Muscle of back (tissue), 11 donors: ENCODE data around the gene ESRRG. TPM values are rescaled to one million over a fixed set of nuclear protein-coding genes. Genes with fewer than 3 reads are reported as not detected.

ENCODE experiments used
- DNase-seq, 3 donors: peaks; one replicate each; pipeline versions ENCODE4 v3.0.0 to v3.0.0-alpha.2; 2013
- polyA plus RNA-seq, 10 donors: library from polyadenylated mRNA; unstranded; fragments of 120-200 nt; gene quantifications; one replicate each; pipeline ENCODE4 v1.2.1, GENCODE V29; 2013; ENCODE audit not compliant: insufficient read length in 10 of 10

Gene ESRRG
- polyA plus RNA-seq, 10 donors = 14.0 to 26.0 (median 20.5) TPM

- no peak for DNase-seq
Measured at GRCh38 chr1:216632980-216633379, 90.2 kb downstream of the ESRRG start.

GRCh38 chr1:216630532-216630931 lies 92.7 kb downstream of the ESRRG start:
- no peak for DNase-seq

DNA sequence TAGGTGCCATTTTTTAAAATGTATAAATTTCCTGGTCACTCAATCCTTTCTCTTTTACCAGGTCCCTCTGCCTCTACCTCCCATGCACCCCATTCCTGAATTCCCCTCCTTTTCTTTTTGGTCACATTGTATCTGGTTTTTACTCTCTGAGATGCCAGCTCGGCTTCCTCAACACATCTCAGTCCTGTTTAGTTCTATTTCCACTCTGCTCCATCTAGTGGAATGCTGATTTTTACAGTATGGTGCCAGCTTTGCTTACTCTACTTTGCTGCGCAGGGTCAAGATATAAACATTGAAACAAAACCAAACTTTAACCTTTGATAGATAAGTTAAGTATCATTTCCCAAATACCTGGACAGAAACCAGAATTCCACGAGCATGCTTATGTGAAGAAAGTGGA lies 96.0 kb downstream of the ESRRG start:
- DNase-seq = no peak

DNA sequence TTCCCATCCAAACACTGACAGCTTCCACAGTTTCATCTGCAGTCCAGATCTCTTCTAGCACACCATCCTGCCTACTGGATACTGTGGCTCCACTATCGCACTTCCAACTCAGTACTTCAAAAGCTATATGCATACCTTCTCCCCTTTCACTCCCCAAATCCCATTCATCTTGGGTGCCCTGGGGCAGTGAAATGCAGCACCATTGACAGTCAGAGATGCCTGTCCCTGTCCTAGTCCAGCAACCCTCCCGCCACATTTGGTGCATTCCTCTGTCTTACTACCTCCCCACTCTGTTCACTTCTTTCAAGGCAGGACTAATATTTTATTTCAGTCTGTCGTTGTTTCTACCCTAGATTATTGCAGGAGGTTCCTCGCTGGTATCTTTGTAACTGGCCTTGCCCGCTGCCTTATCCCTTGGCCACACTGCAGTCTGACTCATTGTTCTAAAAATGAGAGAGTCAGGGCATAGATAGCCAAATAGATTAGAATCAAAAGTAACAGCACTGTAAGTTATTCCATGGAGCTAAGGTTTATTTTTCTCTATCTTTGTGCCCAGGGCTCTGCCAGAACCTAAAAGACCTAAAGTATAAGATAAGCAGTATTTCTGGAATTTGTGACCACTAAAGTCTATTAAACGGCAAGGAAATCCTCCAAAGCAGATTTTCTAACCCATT lies 96.7 kb downstream of the ESRRG start:
- no peak for DNase-seq

- DNase-seq = no peak
Measured at GRCh38 chr1:216621536-216621935, 101.7 kb downstream of the ESRRG start.

DNA sequence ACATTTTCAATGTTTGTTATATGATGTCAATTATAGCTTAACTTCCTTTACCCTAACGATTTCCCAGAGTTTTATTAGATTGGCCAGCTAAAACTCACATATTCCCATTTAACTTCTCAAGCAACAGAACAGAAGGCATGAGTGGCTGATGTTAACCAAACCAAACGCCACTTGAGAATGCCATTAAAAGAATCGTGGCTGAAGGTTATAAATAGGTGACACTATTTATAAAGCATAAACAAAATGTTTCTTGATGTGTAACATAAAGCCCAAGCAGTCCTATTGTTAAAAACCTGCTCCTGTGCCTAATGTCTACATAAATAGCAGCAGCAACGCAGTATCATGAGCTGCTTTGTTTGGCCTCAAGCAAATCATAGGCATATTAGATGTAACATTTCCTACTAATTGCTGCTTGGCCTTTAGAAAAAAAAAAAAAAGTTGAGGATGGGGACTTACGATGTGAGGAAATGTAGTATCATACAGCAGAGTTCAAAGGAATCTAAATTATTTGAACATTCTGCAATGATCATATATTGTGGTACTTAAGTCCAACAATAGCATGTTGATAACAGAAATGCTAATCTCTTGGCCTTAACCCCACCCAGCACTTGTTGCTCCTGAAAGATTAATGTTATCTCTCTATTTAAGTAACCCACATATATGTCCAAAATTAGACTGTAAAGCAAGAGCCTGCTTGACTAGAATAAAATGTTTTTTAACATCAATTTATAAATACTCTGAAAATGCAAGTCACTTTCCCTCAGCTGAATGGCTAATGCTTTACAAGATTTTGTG lies 106.0 kb downstream of the ESRRG start:
- no peak for DNase-seq

GRCh38 chr1:216616425-216616824 lies 106.8 kb downstream of the ESRRG start:
- DNase-seq = no peak

DNA sequence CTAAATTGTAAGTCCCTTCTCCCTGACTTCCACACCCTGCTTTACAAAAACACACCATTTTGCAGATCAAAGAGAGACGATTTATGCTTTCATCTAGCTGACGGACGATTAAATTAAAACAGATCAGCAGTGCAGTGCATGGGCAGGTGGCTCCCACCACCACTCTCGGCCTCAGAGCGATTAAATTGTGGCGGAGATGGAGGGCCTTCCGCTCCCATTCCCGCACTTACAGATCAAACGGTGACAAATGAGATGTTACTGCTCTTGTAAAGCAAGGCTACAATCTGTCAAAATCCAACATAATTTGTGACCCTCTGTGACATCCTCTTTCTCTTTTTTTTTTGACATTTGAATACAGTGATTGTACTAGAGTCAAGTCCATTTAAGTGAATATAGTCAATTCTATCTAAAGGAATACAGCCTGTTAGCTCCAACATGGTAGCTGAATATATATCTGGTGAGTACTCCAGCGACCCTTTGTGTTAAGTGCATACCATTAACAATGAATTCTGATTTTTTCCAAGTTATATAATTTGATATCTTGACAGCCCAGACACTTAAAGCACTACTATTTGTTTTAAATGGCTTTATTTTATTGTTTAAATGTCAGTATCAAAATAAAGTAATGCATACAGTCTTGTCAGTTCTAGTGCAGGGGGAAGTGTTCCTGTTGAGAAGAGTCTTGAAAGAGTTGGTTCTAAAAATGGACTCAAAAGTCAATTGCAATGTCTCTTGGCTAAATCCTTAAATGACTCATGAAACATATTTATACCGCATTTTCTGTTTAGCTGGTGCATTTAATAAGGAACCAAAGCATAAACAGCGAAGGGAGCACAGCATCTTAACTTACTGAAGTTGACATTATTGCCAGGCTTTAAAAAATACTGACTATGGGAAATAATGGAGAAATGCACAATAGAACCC lies 109.0 kb downstream of the ESRRG start:
- DNase-seq = no peak

GRCh38 chr1:216612291-216612690 lies 110.9 kb downstream of the ESRRG start:
- no peak for DNase-seq

GRCh38 chr1:216607067-216607697 lies 116.0 kb downstream of the ESRRG start:
- DNase-seq = no peak

DNA sequence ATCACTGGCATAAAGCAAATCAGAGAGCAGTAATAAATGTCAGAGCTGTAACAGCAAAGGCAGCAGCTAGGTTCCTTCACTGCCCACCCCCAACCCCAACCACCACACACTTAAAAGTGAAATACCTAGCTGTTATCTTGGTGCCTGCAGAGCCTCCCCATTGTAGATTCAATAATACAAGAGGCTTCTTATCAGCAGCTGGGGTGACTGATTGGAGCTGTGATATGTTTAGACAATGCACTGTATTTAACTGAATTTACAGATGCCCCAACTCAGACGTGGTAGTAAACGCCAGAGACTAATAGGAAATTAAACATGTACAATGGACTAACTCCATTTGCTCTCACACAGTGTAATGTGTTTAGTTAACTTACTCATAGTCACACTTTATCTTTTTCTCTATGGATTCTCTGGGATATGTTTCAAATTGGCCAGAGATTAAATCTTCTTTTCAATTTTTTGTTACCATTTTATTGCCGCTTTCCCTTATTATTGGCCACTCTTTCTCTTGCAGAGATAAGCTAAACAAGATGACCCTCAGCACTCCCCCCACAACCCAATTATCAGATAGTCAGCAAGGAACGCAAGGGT lies 117.1 kb downstream of the ESRRG start:
- DNase-seq = no peak

DNA sequence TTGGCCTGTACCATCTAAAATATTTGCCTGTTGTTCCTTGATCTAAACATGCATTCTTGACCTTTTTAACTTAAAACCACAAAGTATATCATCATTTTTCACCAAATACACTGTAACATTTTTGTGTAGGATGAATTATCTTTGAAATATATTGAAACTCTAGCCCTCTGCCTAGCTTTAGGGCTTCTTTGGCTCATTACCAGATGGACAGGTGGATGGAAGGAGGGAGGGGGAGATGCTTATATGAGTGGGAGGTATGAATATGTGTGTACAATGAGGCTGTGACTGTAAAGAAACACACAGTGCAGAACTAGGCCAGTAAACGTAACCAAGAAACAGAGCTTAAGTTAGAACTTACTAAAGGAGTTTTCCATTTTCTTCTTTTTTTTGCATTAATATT lies 118.5 kb downstream of the ESRRG start:
- DNase-seq = peak in 1 of 3 donors; percentile 5

- peak; percentile 78 to 95 (median 89) for DNase-seq
Measured at GRCh38 chr1:216600730-216601609, 122.3 kb downstream of the ESRRG start.

GRCh38 chr1:216599851-216600250 lies 123.4 kb downstream of the ESRRG start:
- no peak for DNase-seq

DNA sequence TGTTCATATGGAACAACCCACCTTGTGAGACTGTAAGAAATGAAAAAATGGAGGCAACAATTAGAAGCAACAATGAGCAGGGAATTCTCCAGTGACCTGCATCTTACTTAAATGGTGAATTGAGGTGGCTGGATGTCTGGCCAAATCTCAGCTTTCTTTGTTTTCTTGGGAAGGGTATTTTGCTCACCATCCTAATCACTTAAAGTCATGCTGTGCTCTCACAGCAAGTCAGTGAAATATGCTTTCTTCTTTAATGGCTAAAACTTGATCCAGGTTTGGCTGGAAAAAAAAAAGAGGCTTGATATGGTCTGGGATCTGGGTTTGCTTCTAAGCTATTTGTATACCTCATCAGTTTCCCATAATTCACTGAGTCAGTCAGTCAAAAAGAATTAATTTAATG lies 124.8 kb downstream of the ESRRG start:
- no peak for DNase-seq

GRCh38 chr1:216596281-216596862 lies 126.9 kb downstream of the ESRRG start:
- no peak for DNase-seq

- DNase-seq = no peak
Measured at GRCh38 chr1:216587715-216588114, 135.5 kb downstream of the ESRRG start.

- no peak for DNase-seq
Measured at GRCh38 chr1:216582151-216582550, 141.1 kb downstream of the ESRRG start.

DNA sequence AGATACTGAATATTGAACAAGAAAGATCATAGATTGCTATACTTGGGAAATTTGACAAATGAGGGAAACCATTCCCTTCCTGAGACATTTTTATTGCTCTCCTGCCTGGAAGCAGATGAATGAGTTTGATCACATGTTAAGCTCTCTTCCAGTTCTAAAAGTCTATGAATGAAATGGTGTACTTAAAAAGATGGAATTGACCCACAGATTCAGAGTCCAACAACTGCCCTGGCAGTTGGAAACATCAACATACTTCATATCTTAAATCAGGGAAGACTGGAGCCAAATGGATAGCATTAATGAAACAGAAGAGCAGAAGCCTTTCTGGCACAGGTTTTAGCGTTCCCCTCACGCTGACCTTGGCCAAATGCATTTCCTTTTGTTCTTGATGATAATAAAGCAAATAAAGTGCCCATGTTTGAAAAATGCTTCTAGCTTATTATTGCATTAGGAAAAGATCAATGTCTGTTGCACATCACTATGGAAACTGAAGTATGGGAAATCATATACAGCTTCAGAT lies 142.6 kb downstream of the ESRRG start:
- DNase-seq = peak in 1 of 3 donors; percentile 7
